Measurements from ENCODE around the gene EIF4E3. TPM values are rescaled to one million over a fixed set of nuclear protein-coding genes. Genes with fewer than 3 reads are reported as not detected.

Gene EIF4E3
- under 0.01 and 0.43 TPM in 2 replicates for total RNA-seq

GRCh38 chr3:71725271-71725991 is at the start of gene EIF4E3:
EIF4E3 (minus strand) TSS chr3:71725402; CDS start chr3:71725367, 35 bp downstream.

GRCh38 chr3:71753701-71754609 is 28.8 kb upstream of the EIF4E3 start, which contains the start of gene GPR27:
GPR27 (plus strand) TSS chr3:71753855; CDS start chr3:71754050, 195 bp downstream.

Other genes with a start within 250 kb of the EIF4E3 start
- 107 and 171 TPM in 2 replicates for gene FOXP1, start 141.7 kb downstream of the EIF4E3 start, total RNA-seq
- 0.33 TPM in 1 of 2 replicates, not detected in the other for gene GPR27, start 28.5 kb upstream of the EIF4E3 start, total RNA-seq
- not detected in 2 replicates for gene PROK2, start 59.7 kb upstream of the EIF4E3 start, total RNA-seq

Data from placental epithelial cell (primary cell).